GM11168 (cell line): Measurements from ENCODE around the gene DOHH.
"Not testable (repeated sequence)": the region's sequence is repeated elsewhere in the genome, so short reads cannot be mapped to it uniquely, and the experiment has no call there.

Source experiments
- in situ Hi-C: fragments of 300-500 bp; cut with MboI; formaldehyde crosslinking; loops from one replicate; pipeline ENCODE4 v1.12.0; 2022; ENCODE audit warnings: low sequenced_read_pairs; ENCODE audit not compliant: unreplicated experiment

Gene DOHH

GRCh38 chr19:3535563-3535965, 35.1 kb upstream of the DOHH start:
- in situ Hi-C loops: no loop called here

- in situ Hi-C loops: no loop called here
Observed at GRCh38 chr19:3535235-3535535, 34.7 kb upstream of the DOHH start.

GRCh38 chr19:3534375-3535234, 34.1 kb upstream of the DOHH start:
- in situ Hi-C loops: no loop called here

- in situ Hi-C loops: no loop called here
Observed at GRCh38 chr19:3533563-3534216, 33.2 kb upstream of the DOHH start.

- in situ Hi-C loops: no loop called here
Observed at GRCh38 chr19:3533033-3533432, 32.6 kb upstream of the DOHH start.

- in situ Hi-C loops: no loop called here
Observed at GRCh38 chr19:3532154-3532786, 31.8 kb upstream of the DOHH start.

GRCh38 chr19:3531716-3532115, 31.2 kb upstream of the DOHH start:
- in situ Hi-C loops: no loop called here

- in situ Hi-C loops: no loop called here
Observed at GRCh38 chr19:3530389-3530788, 29.9 kb upstream of the DOHH start.

- in situ Hi-C loops: not testable (repeated sequence)
Observed at GRCh38 chr19:3529299-3529698, 28.8 kb upstream of the DOHH start.

- in situ Hi-C loops: no loop called here
Observed at GRCh38 chr19:3528539-3529211, 28.2 kb upstream of the DOHH start.

- in situ Hi-C loops: no loop called here
Observed at GRCh38 chr19:3528080-3528479, 27.6 kb upstream of the DOHH start.

GRCh38 chr19:3527238-3527910, 26.9 kb upstream of the DOHH start:
- in situ Hi-C loops: no loop called here

- in situ Hi-C loops: no loop called here
Observed at GRCh38 chr19:3526507-3527237, 26.2 kb upstream of the DOHH start.

- in situ Hi-C loops: no loop called here
Observed at GRCh38 chr19:3524904-3525451, 24.5 kb upstream of the DOHH start.

GRCh38 chr19:3524078-3524842, 23.8 kb upstream of the DOHH start:
- in situ Hi-C loops: no loop called here

GRCh38 chr19:3523361-3524077, 23.0 kb upstream of the DOHH start:
- in situ Hi-C loops: no loop called here

- in situ Hi-C loops: no loop called here
Observed at GRCh38 chr19:3522421-3523360, 22.2 kb upstream of the DOHH start.
